CD1c-positive myeloid dendritic cell (primary cell): ENCODE results near the gene ZC3H10.
A peak's percentile ranks its signal among the peaks of the same experiment; 100 is the strongest.
"Not testable (repeated sequence)": the region's sequence is repeated elsewhere in the genome, so short reads cannot be mapped to it uniquely, and the experiment has no call there.

Experiments used
- DNase-seq: peaks from one replicate; pipeline ENCODE4 v3.0.0-alpha.2; 2016; ENCODE audit errors: extremely low spot score

Gene ZC3H10

GRCh38 chr12:56154818-56155217, 36.8 kb downstream of the ZC3H10 start:
- no peak for DNase-seq

DNA sequence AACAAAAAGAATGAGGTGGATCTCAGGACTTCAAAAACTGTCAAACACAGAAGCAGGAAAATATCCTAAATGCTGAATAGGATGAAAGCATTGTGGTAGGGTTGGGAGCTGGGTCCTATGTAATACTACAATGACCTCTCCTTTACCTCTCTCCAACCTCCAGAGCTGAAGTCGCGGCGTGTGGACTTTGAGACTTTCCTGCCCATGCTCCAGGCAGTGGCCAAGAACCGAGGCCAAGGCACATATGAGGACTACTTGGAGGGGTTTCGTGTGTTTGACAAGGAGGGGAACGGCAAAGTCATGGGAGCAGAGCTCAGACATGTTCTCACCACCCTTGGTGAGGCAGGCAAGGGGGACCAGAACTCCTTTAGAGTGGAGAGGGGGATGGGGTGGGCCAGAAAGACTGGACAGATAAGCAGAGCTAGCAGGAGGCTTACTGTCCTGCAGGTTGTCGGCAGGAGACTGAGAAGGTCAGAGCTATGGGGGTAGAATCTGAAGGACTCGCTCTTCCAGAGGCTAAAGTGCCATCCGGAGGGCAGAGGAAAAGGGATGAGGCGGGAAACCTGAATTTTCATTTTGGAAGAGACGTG, 37.3 kb downstream of the ZC3H10 start:
- no peak for DNase-seq

DNA sequence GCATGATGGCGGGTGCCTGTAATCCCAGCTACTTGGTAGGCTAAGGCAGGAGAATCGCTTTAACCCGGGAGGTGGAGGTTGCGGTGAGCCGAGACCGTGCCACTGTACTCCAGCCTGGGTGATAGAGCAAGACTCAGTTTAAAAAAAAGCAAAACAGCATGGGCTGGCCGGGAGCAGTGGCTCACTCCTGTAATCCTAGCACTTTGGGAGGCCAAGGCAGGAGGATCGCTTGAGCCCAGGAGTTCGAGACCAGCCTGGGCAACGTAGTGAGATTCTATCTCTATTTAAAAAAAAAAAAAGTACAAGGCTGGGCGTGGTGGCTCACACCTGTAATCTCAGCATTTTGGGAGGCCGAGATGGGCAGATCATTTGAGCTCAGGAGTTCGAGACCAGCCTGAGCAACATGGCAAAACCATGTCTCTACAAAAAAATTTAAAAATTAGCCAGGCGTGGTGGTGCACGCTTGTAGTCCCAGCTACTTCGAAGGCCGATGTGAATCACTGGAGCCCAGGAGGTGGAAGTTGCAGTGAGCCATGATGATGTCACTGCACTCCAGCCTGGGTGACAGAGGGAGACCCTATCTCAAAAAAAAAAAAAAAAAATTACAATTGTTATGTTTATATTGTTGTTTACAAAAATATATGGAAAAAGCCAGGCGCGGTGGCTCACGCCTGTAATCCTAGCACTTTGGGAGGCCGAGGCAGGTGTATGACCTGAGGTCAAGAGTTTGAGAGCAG, 38.6 kb downstream of the ZC3H10 start:
- not testable (repeated sequence) for DNase-seq

- peak; percentile 84 for DNase-seq
These were observed 39.3 kb downstream of the ZC3H10 start for GRCh38 chr12:56157201-56158028.

GRCh38 chr12:56158029-56158925, 40.2 kb downstream of the ZC3H10 start, which contains the start of gene MYL6:
Gene MYL6 (plus strand): TSS chr12:56158359. CDS start chr12:56158402, 43 bp downstream.
- DNase-seq: peak; percentile 98

DNA sequence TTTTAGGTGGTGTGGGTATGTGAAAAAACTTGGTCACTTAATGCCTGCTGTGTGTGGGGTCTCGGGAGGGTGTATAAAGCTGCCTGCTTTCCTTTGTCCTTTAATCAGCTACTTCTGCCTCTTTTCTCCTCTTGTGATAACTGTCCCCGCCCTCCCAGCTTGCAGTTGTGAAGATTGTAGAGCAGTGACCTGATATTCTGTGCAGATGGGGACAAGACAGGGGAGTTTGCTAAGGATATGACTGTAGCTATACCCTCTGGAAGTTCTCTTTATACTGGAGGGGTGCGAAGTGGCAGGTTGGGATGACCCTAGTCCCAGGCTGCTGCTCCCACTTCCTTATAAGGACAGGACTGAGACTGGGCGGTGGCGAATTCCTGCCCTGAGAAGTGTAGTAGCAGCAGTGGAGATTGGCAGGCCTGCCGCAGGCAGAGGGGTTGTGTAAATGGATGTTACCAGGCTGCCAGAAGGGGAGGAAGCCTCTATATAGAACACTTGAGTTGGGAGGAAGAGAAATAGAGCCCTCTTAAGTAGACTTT, 40.9 kb downstream of the ZC3H10 start:
- peak; percentile 66 for DNase-seq

DNA sequence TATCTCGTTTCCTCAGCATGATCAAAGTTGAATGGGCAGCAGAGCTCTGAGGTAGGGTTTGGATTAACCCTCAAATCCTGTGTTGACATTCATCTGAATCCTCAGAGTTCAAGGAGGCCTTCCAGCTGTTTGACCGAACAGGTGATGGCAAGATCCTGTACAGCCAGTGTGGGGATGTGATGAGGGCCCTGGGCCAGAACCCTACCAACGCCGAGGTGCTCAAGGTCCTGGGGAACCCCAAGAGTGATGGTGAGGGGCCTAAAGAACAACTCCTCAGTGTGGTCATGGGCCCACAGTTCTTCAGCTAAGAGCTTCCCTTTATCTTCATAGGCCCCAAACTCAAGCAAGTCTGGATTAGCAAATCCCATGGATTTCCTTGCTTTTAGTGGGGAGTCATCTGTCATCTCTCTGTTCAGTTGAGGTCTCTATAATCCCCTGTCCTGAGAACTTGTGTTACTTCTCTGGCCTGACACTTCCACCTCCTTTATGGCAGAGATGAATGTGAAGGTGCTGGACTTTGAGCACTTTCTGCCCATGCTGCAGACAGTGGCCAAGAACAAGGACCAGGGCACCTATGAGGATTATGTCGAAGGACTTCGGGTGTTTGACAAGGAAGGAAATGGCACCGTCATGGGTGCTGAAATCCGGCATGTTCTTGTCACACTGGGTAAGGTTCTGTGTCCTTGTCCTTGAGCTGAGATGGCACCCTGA, 41.6 kb downstream of the ZC3H10 start:
- no peak for DNase-seq

DNA sequence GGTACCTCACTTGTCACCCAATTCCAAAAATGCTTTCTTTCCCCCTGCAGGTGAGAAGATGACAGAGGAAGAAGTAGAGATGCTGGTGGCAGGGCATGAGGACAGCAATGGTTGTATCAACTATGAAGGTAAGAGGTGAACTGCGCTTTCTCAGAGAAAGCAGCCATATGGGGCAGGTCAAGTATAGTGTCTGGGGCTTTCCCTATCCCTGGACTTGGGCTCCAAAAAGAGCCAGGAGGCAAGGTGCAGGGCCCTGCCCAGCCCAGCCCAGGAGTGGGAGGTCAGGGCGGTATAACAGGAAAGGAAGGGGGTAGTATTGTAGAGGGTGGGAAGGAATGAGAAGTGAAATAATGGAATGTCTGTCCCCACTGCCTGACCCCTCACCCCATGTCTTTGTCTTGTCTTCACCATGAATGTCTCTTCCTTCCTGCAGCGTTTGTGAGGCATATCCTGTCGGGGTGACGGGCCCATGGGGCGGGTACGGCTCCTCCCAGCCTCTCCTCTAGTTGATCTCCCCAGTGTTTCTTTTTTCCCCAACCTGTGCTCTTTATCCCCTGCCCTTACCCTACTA, 42.2 kb downstream of the ZC3H10 start:
- peak; percentile 32 for DNase-seq

- DNase-seq: no peak
These were observed 43.0 kb downstream of the ZC3H10 start for GRCh38 chr12:56160894-56161689.

DNA sequence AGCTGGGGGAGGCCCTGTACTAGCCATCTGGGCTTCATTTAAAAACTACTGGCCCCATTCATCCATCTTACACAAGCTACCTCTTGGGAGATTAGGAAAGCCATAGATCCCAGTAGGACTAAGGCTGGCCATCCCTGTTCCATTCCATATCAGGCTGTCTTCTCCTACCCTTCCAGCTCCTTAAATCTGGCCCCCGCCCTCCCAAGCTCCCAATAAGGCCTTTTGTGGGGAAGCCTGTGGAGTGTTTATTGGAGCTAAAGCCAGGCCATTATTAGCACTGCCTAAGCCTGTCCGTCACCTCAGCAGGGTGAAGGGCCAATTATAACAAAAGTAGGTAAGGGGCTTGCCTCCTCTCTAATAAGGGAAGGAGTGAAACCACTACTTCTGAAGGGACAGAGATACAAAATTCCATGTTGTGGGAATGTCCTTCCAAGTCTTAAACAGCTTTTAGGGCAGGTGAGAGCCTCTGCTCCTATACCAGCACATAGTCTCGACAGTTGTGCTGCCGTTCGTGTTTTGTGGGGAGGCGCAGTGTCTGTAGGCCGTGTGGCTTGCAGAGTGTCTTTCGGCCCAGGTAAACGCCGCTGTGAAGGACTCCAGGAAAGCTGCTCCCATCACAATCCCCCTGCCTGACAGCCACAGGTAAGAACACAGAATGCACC, 43.8 kb downstream of the ZC3H10 start:
- no peak for DNase-seq

DNA sequence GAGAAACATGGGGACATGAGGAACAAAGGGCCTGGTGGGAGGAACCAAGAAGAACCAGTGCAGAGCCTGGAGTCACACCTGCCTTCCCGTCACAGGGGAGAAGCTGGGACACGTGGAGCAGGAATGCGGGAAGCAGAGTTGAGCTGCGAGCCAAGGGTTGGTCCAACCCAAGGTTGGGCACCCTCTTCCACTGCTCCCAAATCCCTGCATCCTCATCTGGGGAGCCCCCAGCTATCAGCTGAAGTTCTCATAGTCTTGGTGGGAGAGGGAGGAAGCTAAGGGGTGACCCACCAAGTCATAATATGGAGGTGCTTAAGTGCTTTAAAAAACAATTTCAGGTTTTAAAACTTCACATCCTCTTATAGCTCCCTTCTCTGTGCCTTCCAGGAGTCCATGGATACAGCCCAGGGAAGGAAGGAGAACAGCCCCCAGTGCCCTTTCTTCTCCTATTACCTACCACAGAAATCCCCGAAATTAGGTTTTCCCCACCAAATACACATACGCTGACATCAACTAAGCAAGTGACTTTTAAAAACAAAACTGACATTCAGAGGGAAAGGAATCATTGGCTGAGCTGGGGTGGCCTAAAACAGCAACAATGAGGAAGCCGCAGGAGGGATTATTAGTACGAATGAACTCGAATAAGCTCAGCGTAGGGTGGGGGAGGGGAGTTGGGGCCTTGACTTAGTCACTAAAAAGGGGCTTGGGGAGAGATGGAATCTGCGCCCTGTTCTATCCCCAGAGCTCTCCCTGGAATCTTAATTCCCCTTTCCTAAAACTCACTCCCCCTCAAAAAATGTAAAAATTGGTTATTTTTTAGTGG, 44.6 kb downstream of the ZC3H10 start:
- no peak for DNase-seq

- no peak for DNase-seq
These were observed 45.7 kb downstream of the ZC3H10 start for GRCh38 chr12:56163533-56164344.

GRCh38 chr12:56164345-56164729, 46.3 kb downstream of the ZC3H10 start:
- no peak for DNase-seq

- no peak for DNase-seq
These were observed 47.3 kb downstream of the ZC3H10 start for GRCh38 chr12:56165369-56165768.

DNA sequence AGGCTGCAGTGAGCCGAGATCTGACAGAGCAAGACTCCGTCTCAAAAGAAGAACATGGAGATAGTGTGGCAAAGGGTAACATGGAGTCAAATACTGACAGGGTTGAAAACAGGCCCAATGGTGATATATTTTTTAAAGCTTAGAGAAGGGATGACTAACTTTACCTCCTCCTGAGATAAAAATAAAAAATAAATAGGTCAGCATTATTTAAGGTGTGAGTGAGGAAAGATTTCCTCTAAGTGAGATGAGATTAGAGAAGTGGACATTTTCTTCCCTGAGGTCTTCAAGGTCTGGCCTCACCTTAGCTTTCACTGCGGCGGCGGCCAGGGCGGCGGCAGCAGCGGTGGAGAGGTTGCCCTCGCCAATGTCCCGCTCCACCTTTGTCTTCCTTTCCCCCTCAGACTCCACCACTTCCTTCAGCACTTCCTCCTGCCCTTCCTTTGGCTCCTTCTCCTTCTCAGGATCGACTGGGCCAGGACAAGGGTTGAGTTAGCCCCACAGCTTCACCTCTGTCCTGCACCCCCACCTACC, 51.2 kb downstream of the ZC3H10 start:
- no peak for DNase-seq

GRCh38 chr12:56172839-56173238, 54.8 kb downstream of the ZC3H10 start:
- no peak for DNase-seq
